Keratinocyte (primary cell): Measurements from ENCODE around the gene HSD17B1. TPM values are rescaled to one million over a fixed set of nuclear protein-coding genes. Genes with fewer than 3 reads are reported as not detected.

Experiments
- DNase-seq: peaks from one replicate; pipeline ENCODE4 v3.0.0-alpha.2; 2011; ENCODE audit warnings: low read depth, missing footprints, low spot score
- FAIRE-seq: peaks from 2 replicates; lab custom pipeline; 2011; peaks lifted over from hg19 to GRCh38; lab: Jason Lieb, UNC
- H2AFZ ChIP-seq: 2 replicates; pipeline ENCODE4 v1.6.0; 2012; ENCODE audit warnings: low read length, control low read depth, inconsistent platforms; ENCODE audit not compliant: control insufficient read depth
- H3K27ac ChIP-seq: 2 replicates; pipeline ENCODE4 v1.5.1; 2011; ENCODE audit warnings: low read length; ENCODE audit not compliant: control insufficient read depth, insufficient read depth
- H3K27me3 ChIP-seq: 3 replicates; pipeline ENCODE4 v1.6.0; 2011; ENCODE audit warnings: low read length; ENCODE audit not compliant: control insufficient read depth, insufficient read depth; ENCODE audit errors: extremely low read depth
- H3K36me3 ChIP-seq, 2 experiments: 2 replicates in 1 of 2; 3 replicates in 1 of 2; pipeline ENCODE4 v1.5.1; 2011; ENCODE audit warnings: low read length in 2 of 2, mild to moderate bottlenecking in 1 of 2; ENCODE audit not compliant: control insufficient read depth in 2 of 2, insufficient read depth in 2 of 2; ENCODE audit errors: extremely low read depth in 1 of 2
- H3K4me1 ChIP-seq: 3 replicates; pipeline ENCODE4 v1.5.1; 2011; ENCODE audit warnings: low read length; ENCODE audit not compliant: control insufficient read depth, insufficient read depth; ENCODE audit errors: extremely low read depth
- H3K4me2 ChIP-seq: 3 replicates; pipeline ENCODE4 v1.6.0; 2011; ENCODE audit warnings: low read depth, low read length; ENCODE audit not compliant: control insufficient read depth, insufficient read depth; ENCODE audit errors: extremely low read depth
- H3K4me3 ChIP-seq, 3 experiments: fragments of 200-600 bp in 1 of 3; sonication (generic) in 1 of 3; 2 replicates in 2 of 3; 3 replicates in 1 of 3; pipeline ENCODE4 v1.5.1; 2011 to 2016; ENCODE audit warnings: low read length in 3 of 3, mild to moderate bottlenecking in 3 of 3, control low read depth in 2 of 3, inconsistent platforms in 1 of 3, low read depth in 1 of 3, mixed read lengths in 1 of 3, mixed run types in 1 of 3, moderate library complexity in 1 of 3; ENCODE audit not compliant: control insufficient read depth in 2 of 3, insufficient read depth in 2 of 3; ENCODE audit errors: extremely low read depth in 1 of 3
- H3K79me2 ChIP-seq: 2 replicates; pipeline ENCODE4 v1.6.0; 2012; ENCODE audit warnings: low read length; ENCODE audit not compliant: control insufficient read depth, insufficient read depth
- H3K9ac ChIP-seq: 3 replicates; pipeline ENCODE4 v1.6.0; 2011; ENCODE audit warnings: low read length; ENCODE audit not compliant: control insufficient read depth, insufficient read depth; ENCODE audit errors: extremely low read depth
- H3K9me1 ChIP-seq: 3 replicates; pipeline ENCODE4 v1.6.0; 2011; ENCODE audit warnings: low read length; ENCODE audit not compliant: control insufficient read depth, insufficient read depth; ENCODE audit errors: extremely low read depth
- H3K9me3 ChIP-seq: 2 replicates; pipeline ENCODE4 v1.5.1; 2012; ENCODE audit warnings: low read depth, low read length; ENCODE audit not compliant: control insufficient read depth
- H4K20me1 ChIP-seq: 3 replicates; pipeline ENCODE4 v1.6.0; 2011; ENCODE audit warnings: low read length; ENCODE audit not compliant: control insufficient read depth, insufficient read depth; ENCODE audit errors: extremely low read depth
- CTCF ChIP-seq, 3 experiments: IDR thresholded peaks in 1 of 3; conservative IDR thresholded peaks in 1 of 3; optimal IDR thresholded peaks in 1 of 3; 2 replicates in 2 of 3; 3 replicates in 1 of 3; pipeline versions ENCODE3 to v1.5.1; 2011; ENCODE audit warnings: low read length in 3 of 3, mild to moderate bottlenecking in 3 of 3, moderate library complexity in 2 of 3, control low read depth in 1 of 3, inconsistent platforms in 1 of 3; ENCODE audit not compliant: insufficient read depth in 2 of 3; ENCODE audit errors: extremely low read depth in 1 of 3
- EZH2 ChIP-seq: IDR thresholded peaks from one replicate; pipeline ENCODE4 v1.6.1; 2012; ENCODE audit warnings: inconsistent platforms, mild to moderate bottlenecking, low read length, moderate library complexity
- dilution Hi-C: fragments of 300-500 bp; cut with MboI; formaldehyde crosslinking; loops from one replicate; pipeline ENCODE4 v1.7.0; 2020; ENCODE audit warnings: low sequenced_read_pairs; ENCODE audit not compliant: extremely low pct_ligation_motif_present
- polyA plus RNA-seq, 5 experiments: library from polyadenylated mRNA; depleted of rRNA in 3 of 5; stranded (reverse) in 3 of 5; stranded (forward) in 1 of 5; unstranded in 1 of 5; fragments of >200 nt; gene quantifications; 1 replicate in 1 of 5; 2 replicates in 3 of 5; 3 replicates in 1 of 5; pipeline versions ENCODE4 v1.2.1 to v1.2.3, GENCODE V29; 2011 to 2012; ENCODE audit warnings: missing spikeins in 2 of 5, low read depth in 1 of 5, low replicate concordance in 1 of 5

The HSD17B1 gene
- polyA plus RNA-seq, 1 donor (not counting 4 experiments of a cell fraction or from before 2014, with no cell fraction given) = 5.3 TPM

GRCh38 chr17:42554250-42555121 lies 1.8 kb downstream of the HSD17B1 start:
- Histone ChIP-seq H3K9ac (peak overlapping the region; percentile 78), H3K9me3 (no peaks in the 10 kb centered on the region), H3K9me1 (no peaks in the 10 kb centered on the region), H4K20me1 (no peaks in the 10 kb centered on the region), H3K4me1 (peaks cover 18% of the 10 kb centered on the region), H3K27ac (peak overlapping the region; percentile 54), H2AFZ (peak overlapping the region; percentile 82), H3K36me3 (no peaks in the 10 kb centered on the region), H3K4me2 (peak overlapping the region; percentile 86), H3K27me3 (no peaks in the 10 kb centered on the region), H3K79me2 (peaks cover 13% of the 10 kb centered on the region), H3K4me3 (peak overlapping the region; percentile 71 to 82 (median 80))
- dilution Hi-C loops = no loop called here
- FAIRE-seq = no peak
- peak in 1 of 3 experiments; percentile 3 for TF ChIP-seq CTCF (optimal IDR thresholded peaks at IDR 0.05 in 1 of 3, IDR thresholded peaks at IDR 0.05 in 1 of 3, conservative IDR thresholded peaks at IDR 0.05 in 1 of 3; ENCODE audit: extremely low read depth in 1 of 3, insufficient read depth in 2 of 3, low read length in 3 of 3)
- no peak for TF ChIP-seq EZH2
- DNase-seq = no peak

GRCh38 chr17:42555122-42555622 lies 2.4 kb downstream of the HSD17B1 start:
- TF ChIP-seq EZH2 = no peak
- no peak for TF ChIP-seq CTCF (optimal IDR thresholded peaks at IDR 0.05 in 1 of 3, IDR thresholded peaks at IDR 0.05 in 1 of 3, conservative IDR thresholded peaks at IDR 0.05 in 1 of 3; ENCODE audit: extremely low read depth in 1 of 3, insufficient read depth in 2 of 3, low read length in 3 of 3)
- Histone ChIP-seq H3K9ac (peak overlapping the region; percentile 78), H3K36me3 (no peaks in the 10 kb centered on the region), H3K4me2 (peak overlapping the region; percentile 86), H3K9me1 (no peaks in the 10 kb centered on the region), H4K20me1 (no peaks in the 10 kb centered on the region), H3K4me1 (peaks cover 18% of the 10 kb centered on the region), H2AFZ (peak overlapping the region; percentile 82), H3K27ac (peak overlapping the region; percentile 54), H3K4me3 (peak overlapping the region; percentile 71 to 82 (median 80)), H3K79me2 (peaks cover 13% of the 10 kb centered on the region), H3K27me3 (no peaks in the 10 kb centered on the region), H3K9me3 (no peaks in the 10 kb centered on the region)
- DNase-seq = no peak
- dilution Hi-C loops = no loop called here
- no peak for FAIRE-seq
